K562 (cell line): ENCODE measurements around the gene LRRC8C. TPM values are rescaled to one million over a fixed set of nuclear protein-coding genes. Genes with fewer than 3 reads are reported as not detected.

Source experiments
- ATAC-seq: fragments of 200-7000 bp; cut with Tn5 transposase; 3 replicates; pipeline ENCODE4 v1.9.1; 2020; ENCODE audit warnings: moderate library complexity
- BruUV-seq: library from RNA; stranded (reverse); fragments of 400-500 nt; replicated peaks from 2 replicates; lab custom pipeline; 2021; lab: Mats Ljungman, UMichigan
- CTCF ChIA-PET: fragments of 300-600 bp; formaldehyde crosslinking; extraction: SDS; loops from one replicate; lab custom pipeline; 2021; ENCODE audit warnings: low intra/inter-chr PET ratio; lab: Yijun Ruan, JAX
- POLR2A ChIA-PET: fragments of 300-600, 350-650 bp; sonication (Branson Sonifier 250); formaldehyde crosslinking; extraction: SDS; loops from one replicate; lab custom pipeline; 2021; ENCODE audit warnings: antibody characterized with exemption, inconsistent platforms; lab: Yijun Ruan, JAX
- DNase-seq, 4 experiments: peaks; one replicate each; pipeline versions ENCODE4 v3.0.0 to v3.0.0-alpha.2; 2011 to 2018; ENCODE audit warnings: low spot score in 3 of 4, mixed read lengths in 3 of 4; ENCODE audit errors: extremely low read depth in 1 of 4
- FAIRE-seq: peaks from 2 replicates; lab custom pipeline; 2011; peaks lifted over from hg19 to GRCh38; lab: Jason Lieb, UNC
- H2AFZ ChIP-seq: 2 replicates; pipeline ENCODE4 v1.6.0; 2011; ENCODE audit warnings: low read depth, low read length, control low read depth, inconsistent platforms
- H3K27ac ChIP-seq: fragments of 200-600 bp; 3 replicates; pipeline ENCODE4 v1.8.0; 2011; ENCODE audit warnings: low read depth, mild to moderate bottlenecking, control low read depth, inconsistent platforms, low read length, moderate library complexity, mixed read lengths; ENCODE audit errors: extremely low read depth
- H3K27me3 ChIP-seq, 2 experiments: fragments of 300-600 bp in 1 of 2; 2 replicates in 1 of 2; 3 replicates in 1 of 2; pipeline versions ENCODE4 v1.6.0 to v1.8.0; 2011; ENCODE audit warnings: inconsistent platforms in 2 of 2, low read length in 2 of 2, mild to moderate bottlenecking in 1 of 2, mixed read lengths in 1 of 2, moderate library complexity in 1 of 2; ENCODE audit not compliant: control insufficient read depth in 2 of 2, insufficient read depth in 2 of 2
- H3K36me3 ChIP-seq: fragments of 300-600 bp; 3 replicates; pipeline ENCODE4 v1.8.0; 2011; ENCODE audit warnings: mild to moderate bottlenecking, low read length, inconsistent platforms; ENCODE audit not compliant: control insufficient read depth, insufficient read depth
- H3K4me1 ChIP-seq, 2 experiments: fragments of 200-600 bp in 1 of 2; replicated peaks in 1 of 2; 2 replicates in 1 of 2; 3 replicates in 1 of 2; pipeline versions ENCODE4 v1.5.1 to v1.8.0; 2011; ENCODE audit warnings: inconsistent platforms in 2 of 2, low read length in 2 of 2, mild to moderate bottlenecking in 1 of 2, mixed read lengths in 1 of 2, moderate library complexity in 1 of 2; ENCODE audit not compliant: control insufficient read depth in 2 of 2, insufficient read depth in 2 of 2
- H3K4me2 ChIP-seq: 2 replicates; pipeline ENCODE4 v1.6.1; 2011; ENCODE audit warnings: low read length, control low read depth, inconsistent platforms, mixed read lengths; ENCODE audit not compliant: insufficient read depth
- H3K4me3 ChIP-seq: fragments of 200-600 bp; sonication (generic), shearing (Covaris generic); 2 replicates; pipeline ENCODE4 v1.5.1; 2016; ENCODE audit warnings: control low read depth, inconsistent platforms
- H3K79me2 ChIP-seq: fragments of 200-600 bp; 3 replicates; pipeline ENCODE4 v1.8.0; 2011; ENCODE audit warnings: low read length, inconsistent platforms; ENCODE audit not compliant: control insufficient read depth, insufficient read depth
- H3K9ac ChIP-seq, 2 experiments: 2 replicates each; pipeline versions ENCODE4 v1.6.0 to v1.6.1; 2011; ENCODE audit warnings: low read depth in 2 of 2, low read length in 2 of 2, control low read depth in 1 of 2, inconsistent platforms in 1 of 2, mild to moderate bottlenecking in 1 of 2, mixed read lengths in 1 of 2; ENCODE audit not compliant: insufficient read depth in 1 of 2
- H3K9me1 ChIP-seq: one replicate; pipeline ENCODE4 v1.6.0; 2011; ENCODE audit warnings: inconsistent platforms, mild to moderate bottlenecking, low read length, moderate library complexity; ENCODE audit not compliant: control insufficient read depth, insufficient read depth
- H3K9me3 ChIP-seq: replicated peaks from 2 replicates; pipeline ENCODE4 v1.5.1; 2011; ENCODE audit warnings: low read depth, low read length, inconsistent platforms; ENCODE audit not compliant: control insufficient read depth, insufficient read depth
- H4K20me1 ChIP-seq: replicated peaks from 2 replicates; pipeline ENCODE4 v1.6.1; 2011; ENCODE audit warnings: low read length, inconsistent platforms, mixed read lengths; ENCODE audit not compliant: control insufficient read depth, insufficient read depth
- ASH1L ChIP-seq: fragments of 450-650 bp; IDR thresholded peaks from 2 replicates; pipeline ENCODE4 v1.6.1; 2018; ENCODE audit warnings: borderline replicate concordance, mild to moderate bottlenecking, low read depth; ENCODE audit not compliant: partially characterized antibody
- BRD4 ChIP-seq: fragments of 200-600 bp; sonication (generic); IDR thresholded peaks from 2 replicates; pipeline ENCODE4 v1.6.1; 2017; ENCODE audit warnings: inconsistent platforms
- DPF2 ChIP-seq: fragments of 450-650 bp; IDR thresholded peaks from 2 replicates; pipeline ENCODE4 v1.6.1; 2016
- RBM39 ChIP-seq: fragments of 200-400 bp; formaldehyde crosslinking; optimal IDR thresholded peaks from 2 replicates; pipeline ENCODE3; 2018; ENCODE audit warnings: low read depth, low read length
- SAP30 ChIP-seq: fragments of 200-600 bp; sonication (generic); IDR thresholded peaks from 2 replicates; pipeline ENCODE4 v1.6.1; 2012; ENCODE audit warnings: borderline replicate concordance, low read depth, mild to moderate bottlenecking, moderate library complexity, low read length, control low read depth, inconsistent platforms; ENCODE audit not compliant: insufficient read depth, poor library complexity, severe bottlenecking
- THRB ChIP-seq: fragments of 450-650 bp; formaldehyde crosslinking; conservative IDR thresholded peaks from 2 replicates; pipeline ENCODE4 v1.4.0; 2022; ENCODE audit warnings: mild to moderate bottlenecking, missing genetic modification characterization
- ZBTB5 ChIP-seq: fragments of 450-650 bp; IDR thresholded peaks from 2 replicates; pipeline ENCODE4 v1.6.1; 2017; ENCODE audit warnings: antibody characterized with exemption
- ZBTB8A ChIP-seq: fragments of 450-650 bp; IDR thresholded peaks from 2 replicates; pipeline ENCODE4 v1.6.1; 2018; ENCODE audit warnings: mild to moderate bottlenecking, moderate library complexity; ENCODE audit not compliant: partially characterized antibody
- ZFX ChIP-seq: sonication (generic); formaldehyde crosslinking; IDR thresholded peaks from 2 replicates; pipeline ENCODE4 v1.8.0; 2022; ENCODE audit warnings: mild to moderate bottlenecking, missing genetic modification reagents, moderate library complexity
- ZNF134 ChIP-seq: fragments of 250-450 bp; sonication (Bioruptor Pico); conservative IDR thresholded peaks from 2 replicates; pipeline ENCODE4 v1.4.0; 2020
- ZNF408 ChIP-seq: fragments of 250-450 bp; sonication (Bioruptor Pico); IDR thresholded peaks from 2 replicates; pipeline ENCODE4 v1.4.0; 2020; ENCODE audit warnings: low read depth, mild to moderate bottlenecking, moderate library complexity
- ZNF79 ChIP-seq: fragments of 250-450 bp; sonication (Bioruptor Pico); IDR thresholded peaks from 2 replicates; pipeline ENCODE4 v1.4.0; 2020; ENCODE audit warnings: low read depth, mild to moderate bottlenecking, moderate library complexity
- WGBS: fragments of 100-300 bp; shearing (Covaris generic); methylation state at CpG from one replicate; pipeline ENCODE4 v1.1.6; 2016; ENCODE audit warnings: low coverage, mixed read lengths; ENCODE audit not compliant: insufficient coverage; ENCODE audit errors: missing lambda C conversion rate; 5-methylcytosine and 5-hydroxymethylcytosine counted together
- in situ Hi-C: fragments of 300-500 bp; cut with MboI; formaldehyde crosslinking; loops from 4 replicates; pipeline ENCODE4 v1.15.0; 2018; ENCODE audit warnings: inconsistent platforms, mixed read lengths
- intact Hi-C: fragments of 100-400 bp; cut with micrococcal nuclease; formaldehyde crosslinking; loops from 2 replicates; pipeline ENCODE4 v1.14.2; 2022
- polyA plus RNA-seq, 8 experiments: library from polyadenylated mRNA; depleted of rRNA in 4 of 8; stranded (reverse) in 5 of 8; unstranded in 3 of 8; fragments of >200 nt; fragmentation: Nextera tagmentation in 2 of 8; fragmentation: Illumina TruSeq in 1 of 8; extraction: Ambion mirVana in 2 of 8; extraction: Trizol in 1 of 8; gene quantifications; 2 replicates each; pipeline versions ENCODE4 v1.2.1 to v1.2.3, GENCODE V29; 2011 to 2014; ENCODE audit warnings: inconsistent platforms in 1 of 8, missing spikeins in 1 of 8
- total RNA-seq, 7 experiments: library from RNA; depleted of rRNA in 6 of 7; stranded (reverse); fragments of >200 nt in 6 of 7; fragmentation: Illumina TruSeq in 2 of 7; extraction: Trizol in 2 of 7; gene quantifications; 2 replicates each; pipeline versions ENCODE4 v1.2.1 to v1.2.3, GENCODE V29; 2011 to 2021; ENCODE audit warnings: low replicate concordance in 1 of 7

Gene LRRC8C
- total and polyA plus RNA-seq, 9 of the 15 experiments (the other 6 are each of a cell fraction or from before 2014, with no cell fraction given) = 1.00 to 12.5 (median 4.5) TPM

GRCh38 chr1:89739013-89739843, 106.3 kb downstream of the LRRC8C start (continued):
- TF ChIP-seq SAP30 (no peak), ZNF79 (CRISPR knock-in tag) (no peak)
- TF ChIP-seq, all 486 proteins: peak for 5

- in situ Hi-C loops = no loop called here
- no peaks in the 10 kb centered on the region for H4K20me1 ChIP-seq
- no peaks in the 10 kb centered on the region for H3K9me3 ChIP-seq
- no TSS peak for BruUV-seq
- H3K36me3 ChIP-seq = no peaks in the 10 kb centered on the region
- H3K27ac ChIP-seq = no peak overlapping the region
- TF ChIP-seq ZNF408 (CRISPR knock-in tag) = no peak
- TF ChIP-seq RBM39 = no peak
- no peak for TF ChIP-seq THRB (CRISPR knock-in tag)
- TF ChIP-seq ZFX (CRISPR knock-in tag) = no peak
- no peak for TF ChIP-seq ZBTB8A
- no peak for TF ChIP-seq DPF2
- no peak for TF ChIP-seq ASH1L
- no peak for TF ChIP-seq ZNF134 (CRISPR knock-in tag)
- TF ChIP-seq BRD4 = no peak
- TF ChIP-seq ZBTB5 = no peak
- TF ChIP-seq, all 486 proteins: peak for 0
- Histone ChIP-seq H3K9me1 (no peaks in the 10 kb centered on the region), H3K79me2 (no peaks in the 10 kb centered on the region), H3K4me1 (peaks cover 4 to 5% of the 10 kb centered on the region in 2 experiments; a peak in 2 of 5 replicates), H3K4me2 (no peak overlapping the region), H3K4me3 (no peak overlapping the region), H2AFZ (peak overlapping the region; percentile 51), H3K9ac (no peak overlapping the region), H3K27me3 (no peaks in the 10 kb centered on the region)
- intact Hi-C loops = no loop called here
- ATAC-seq (no peak), FAIRE-seq (no peak), DNase-seq (no peak)
- WGBS = 50% methylated on average over 1 of the region's 1 CpG
- POLR2A ChIA-PET = interaction anchor here (0.6 to 1.9 kb wide), 3 partner anchors 24 to 215 kb away, joined by 3 to 8 read pairs (median 3); partner anchors contain the start of gene LRRC8B
- CTCF ChIA-PET = no interaction called here
Observed at GRCh38 chr1:89739844-89740216, 106.9 kb downstream of the LRRC8C start.
